OCI-LY7 (cell line): Measurements from ENCODE around the gene LRPAP1.
"Not testable (repeated sequence)": the region's sequence is repeated elsewhere in the genome, so short reads cannot be mapped to it uniquely, and the experiment has no call there.

ENCODE experiments used
- EZH2phosphoT487 ChIP-seq: fragments of 200-600 bp; sonication (generic); IDR thresholded peaks from 2 replicates; pipeline ENCODE4 v1.6.1; 2018; ENCODE audit warnings: low read depth, borderline replicate concordance, mild to moderate bottlenecking, mixed run types, antibody characterized with exemption, low read length, moderate library complexity, mixed read lengths
- TF ChIP-seq, protein P1 (sequence below): fragments of 200-600 bp; sonication (generic); conservative IDR thresholded peaks from 2 replicates; pipeline ENCODE4 v1.5.1; 2014; ENCODE audit warnings: mild to moderate bottlenecking, antibody characterized with exemption, low read length, moderate library complexity, mixed read lengths

DNA sequence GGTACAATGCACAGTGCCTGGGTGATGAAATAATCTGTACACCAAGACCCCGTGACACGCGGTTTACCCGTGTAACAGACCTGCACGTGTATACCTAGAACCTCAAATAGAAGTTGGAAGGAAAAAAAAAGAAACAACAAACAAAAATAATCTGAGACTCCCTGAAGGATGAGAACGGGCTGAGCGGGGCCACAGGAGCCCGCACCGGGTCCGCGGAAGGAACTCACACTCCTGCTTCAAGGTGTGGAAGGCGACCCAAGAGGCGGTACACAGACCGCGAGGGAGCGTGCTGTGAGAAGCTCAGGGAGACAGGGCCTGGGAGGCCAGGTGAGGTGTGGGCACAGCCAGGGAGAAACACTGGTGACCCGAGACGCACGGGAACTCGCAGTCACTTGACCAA lies 42.1 kb upstream of the LRPAP1 start:
- TF ChIP-seq EZH2phosphoT487: not testable (repeated sequence)
- TF ChIP-seq, protein P1, sequence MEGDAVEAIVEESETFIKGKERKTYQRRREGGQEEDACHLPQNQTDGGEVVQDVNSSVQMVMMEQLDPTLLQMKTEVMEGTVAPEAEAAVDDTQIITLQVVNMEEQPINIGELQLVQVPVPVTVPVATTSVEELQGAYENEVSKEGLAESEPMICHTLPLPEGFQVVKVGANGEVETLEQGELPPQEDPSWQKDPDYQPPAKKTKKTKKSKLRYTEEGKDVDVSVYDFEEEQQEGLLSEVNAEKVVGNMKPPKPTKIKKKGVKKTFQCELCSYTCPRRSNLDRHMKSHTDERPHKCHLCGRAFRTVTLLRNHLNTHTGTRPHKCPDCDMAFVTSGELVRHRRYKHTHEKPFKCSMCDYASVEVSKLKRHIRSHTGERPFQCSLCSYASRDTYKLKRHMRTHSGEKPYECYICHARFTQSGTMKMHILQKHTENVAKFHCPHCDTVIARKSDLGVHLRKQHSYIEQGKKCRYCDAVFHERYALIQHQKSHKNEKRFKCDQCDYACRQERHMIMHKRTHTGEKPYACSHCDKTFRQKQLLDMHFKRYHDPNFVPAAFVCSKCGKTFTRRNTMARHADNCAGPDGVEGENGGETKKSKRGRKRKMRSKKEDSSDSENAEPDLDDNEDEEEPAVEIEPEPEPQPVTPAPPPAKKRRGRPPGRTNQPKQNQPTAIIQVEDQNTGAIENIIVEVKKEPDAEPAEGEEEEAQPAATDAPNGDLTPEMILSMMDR: not testable (repeated sequence)
